Measurements from ENCODE around the gene CA10. TPM values are rescaled to one million over a fixed set of nuclear protein-coding genes. Genes with fewer than 3 reads are reported as not detected.

Gene CA10
- total RNA-seq, 4 donors from 2014 or later, result not detected

- no peak for TF ChIP-seq CTCF (IDR thresholded peaks at IDR 0.05)
- DNase-seq (ENCODE audit: low spot score) (no peak), ATAC-seq (ENCODE audit: low FRiP score) (no peak)
These were observed 324.9 kb downstream of the CA10 start for GRCh38 chr17:51833620-51834019.

- no peak for TF ChIP-seq CTCF (IDR thresholded peaks at IDR 0.05)
- DNase-seq (ENCODE audit: low spot score) (no peak), ATAC-seq (ENCODE audit: low FRiP score) (no peak)
These were observed 325.5 kb downstream of the CA10 start for GRCh38 chr17:51833045-51833444.

- no peak for DNase-seq (ENCODE audit: low spot score)
- no peak for ATAC-seq (ENCODE audit: low FRiP score)
- no peak for TF ChIP-seq CTCF (IDR thresholded peaks at IDR 0.05)
These were observed 327.6 kb downstream of the CA10 start for GRCh38 chr17:51830886-51831285.

- no peak for ATAC-seq (ENCODE audit: low FRiP score)
- TF ChIP-seq CTCF (IDR thresholded peaks at IDR 0.05), result no peak
- DNase-seq (ENCODE audit: low spot score), result no peak
These were observed 328.1 kb downstream of the CA10 start for GRCh38 chr17:51830451-51830850.

- ATAC-seq (ENCODE audit: low FRiP score), result no peak
- no peak for DNase-seq (ENCODE audit: low spot score)
- no peak for TF ChIP-seq CTCF (IDR thresholded peaks at IDR 0.05)
These were observed 329.6 kb downstream of the CA10 start for GRCh38 chr17:51828901-51829300.

GRCh38 chr17:51827140-51827539 lies 331.4 kb downstream of the CA10 start:
- DNase-seq (ENCODE audit: low spot score) (no peak), ATAC-seq (ENCODE audit: low FRiP score) (no peak)
- no peak for TF ChIP-seq CTCF (IDR thresholded peaks at IDR 0.05)

- no peak for ATAC-seq (ENCODE audit: low FRiP score)
- no peak for DNase-seq (ENCODE audit: low spot score)
These were observed 337.7 kb downstream of the CA10 start for GRCh38 chr17:51820766-51821165.

More at GRCh38 chr17:51820766-51821165, 337.7 kb downstream of the CA10 start:
- no peak for TF ChIP-seq CTCF (IDR thresholded peaks at IDR 0.05)
